K562 (cell line): ENCODE data around the gene TKTL2. TPM values are rescaled to one million over a fixed set of nuclear protein-coding genes. Genes with fewer than 3 reads are reported as not detected.

Source experiments
- CAMTA2 ChIP-seq: fragments of 250-450 bp; sonication (Bioruptor Pico); conservative IDR thresholded peaks from 2 replicates; pipeline ENCODE4 v1.5.1; 2022
- EHMT2 ChIP-seq: fragments of 450-650 bp; IDR thresholded peaks from 2 replicates; pipeline ENCODE4 v1.6.1; 2018; ENCODE audit warnings: antibody characterized with exemption
- ELK1 ChIP-seq: sonication (generic); formaldehyde crosslinking; IDR thresholded peaks from 2 replicates; pipeline ENCODE4 v1.8.1; 2022; ENCODE audit warnings: missing genetic modification reagents
- ETS1 ChIP-seq: conservative IDR thresholded peaks from 2 replicates; pipeline ENCODE4 v1.6.1; 2011; ENCODE audit warnings: low read depth, mild to moderate bottlenecking, low read length; ENCODE audit not compliant: control insufficient read depth
- FOXP4 ChIP-seq: sonication (generic); formaldehyde crosslinking; IDR thresholded peaks from 2 replicates; pipeline ENCODE4 v1.8.0; 2022; ENCODE audit warnings: mild to moderate bottlenecking, missing genetic modification reagents, borderline replicate concordance
- HNRNPH1 ChIP-seq: fragments of 200-400 bp; formaldehyde crosslinking; optimal IDR thresholded peaks from 2 replicates; pipeline ENCODE3; 2017; ENCODE audit warnings: low read depth, mild to moderate bottlenecking, low read length, moderate library complexity
- HNRNPUL1 ChIP-seq: fragments of 200-400 bp; formaldehyde crosslinking; IDR thresholded peaks from 2 replicates; pipeline ENCODE4 v1.6.1; 2017; ENCODE audit warnings: low read length
- KLF10 ChIP-seq: fragments of 250-450 bp; sonication (Bioruptor Pico); IDR thresholded peaks from 2 replicates; pipeline ENCODE4 v1.6.1; 2021; ENCODE audit warnings: matching md5 sums
- MAFK ChIP-seq: IDR thresholded peaks from 2 replicates; pipeline ENCODE4 v1.6.1; 2011; ENCODE audit warnings: low read length, improper control_type of control experiment
- MECOM ChIP-seq: fragments of 250-450 bp; sonication (Bioruptor Pico); IDR thresholded peaks from 2 replicates; pipeline ENCODE4 v1.8.0; 2022; ENCODE audit warnings: inconsistent platforms
- MLX ChIP-seq, 2 experiments: fragments of 450-650 bp in 1 of 2; sonication (generic) in 1 of 2; formaldehyde crosslinking; conservative IDR thresholded peaks; 2 replicates each; pipeline versions ENCODE4 v1.4.0 to v1.8.1; 2020 to 2022; ENCODE audit warnings: mild to moderate bottlenecking in 1 of 2, missing genetic modification reagents in 1 of 2
- MNT ChIP-seq, 2 experiments: fragments of 450-650 bp; conservative IDR thresholded peaks; 2 replicates each; pipeline ENCODE4 v1.6.1; 2017; ENCODE audit warnings: mild to moderate bottlenecking in 2 of 2, moderate library complexity in 2 of 2
- MTA3 ChIP-seq: fragments of 450-650 bp; formaldehyde crosslinking; IDR thresholded peaks from 2 replicates; pipeline ENCODE4 v1.6.1; 2017; ENCODE audit warnings: mild to moderate bottlenecking, borderline replicate concordance
- RBBP5 ChIP-seq: fragments of 200-600 bp; sonication (generic); IDR thresholded peaks from 2 replicates; pipeline ENCODE4 v1.6.1; 2012; ENCODE audit warnings: borderline replicate concordance, mild to moderate bottlenecking, low read length, control low read depth, inconsistent platforms; ENCODE audit not compliant: insufficient read depth, poor library complexity, severe bottlenecking
- SPI1 ChIP-seq: IDR thresholded peaks from 2 replicates; pipeline ENCODE4 v1.6.1; 2011; ENCODE audit warnings: low read depth, low read length, control low read depth, borderline replicate concordance
- TEAD1 ChIP-seq, 2 experiments: fragments of 450-650 bp in 1 of 2; sonication (generic) in 1 of 2; formaldehyde crosslinking; IDR thresholded peaks; 2 replicates each; pipeline versions ENCODE4 v1.4.0 to v1.8.0; 2020 to 2022; ENCODE audit warnings: mild to moderate bottlenecking in 2 of 2, missing genetic modification reagents in 1 of 2
- ZBTB7A ChIP-seq: IDR thresholded peaks from 2 replicates; pipeline ENCODE4 v1.6.1; 2011; ENCODE audit warnings: low read depth, mild to moderate bottlenecking, low read length, moderate library complexity, borderline replicate concordance; ENCODE audit not compliant: control insufficient read depth
- ZNF143 ChIP-seq: sonication (generic); formaldehyde crosslinking; IDR thresholded peaks from 2 replicates; pipeline ENCODE4 v1.9.0; 2022; ENCODE audit warnings: mild to moderate bottlenecking, missing genetic modification reagents
- ZNF384 ChIP-seq: IDR thresholded peaks from 2 replicates; pipeline ENCODE4 v1.6.1; 2012; ENCODE audit warnings: low read depth, low read length, improper control_type of control experiment
- ZNF431 ChIP-seq: sonication (generic); formaldehyde crosslinking; IDR thresholded peaks from 2 replicates; pipeline ENCODE4 v1.8.0; 2022; ENCODE audit warnings: mild to moderate bottlenecking, missing genetic modification reagents
- ZNF785 ChIP-seq: fragments of 250-450 bp; sonication (Bioruptor Pico); IDR thresholded peaks from 2 replicates; pipeline ENCODE4 v1.4.0; 2020; ENCODE audit warnings: mild to moderate bottlenecking
- polyA plus RNA-seq, 8 experiments: library from polyadenylated mRNA; depleted of rRNA in 4 of 8; stranded (reverse) in 5 of 8; unstranded in 3 of 8; fragments of >200 nt; fragmentation: Nextera tagmentation in 2 of 8; fragmentation: Illumina TruSeq in 1 of 8; extraction: Ambion mirVana in 2 of 8; extraction: Trizol in 1 of 8; gene quantifications; 2 replicates each; pipeline versions ENCODE4 v1.2.1 to v1.2.3, GENCODE V29; 2011 to 2014; ENCODE audit warnings: inconsistent platforms in 1 of 8, missing spikeins in 1 of 8
- total RNA-seq, 7 experiments: library from RNA; depleted of rRNA in 6 of 7; stranded (reverse); fragments of >200 nt in 6 of 7; fragmentation: Illumina TruSeq in 2 of 7; extraction: Trizol in 2 of 7; gene quantifications; 2 replicates each; pipeline versions ENCODE4 v1.2.1 to v1.2.3, GENCODE V29; 2011 to 2021; ENCODE audit warnings: low replicate concordance in 1 of 7

The TKTL2 gene
- total and polyA plus RNA-seq, 9 of the 15 experiments (the other 6 are each of a cell fraction or from before 2014, with no cell fraction given) = 0.03 to 0.31 (median 0.09) TPM; not detected in 1

- TF ChIP-seq ZNF785 (CRISPR knock-in tag) (no peak), CAMTA2 (CRISPR knock-in tag) (no peak), ZNF143 (no peak), ZBTB7A (peak; percentile 51; the same call in 1 of the 2 replicates), MECOM (CRISPR knock-in tag) (no peak), RBBP5 (peak; percentile 84), MTA3 (peak; percentile 81), FOXP4 (peak; percentile 86), MNT (conservative IDR thresholded peaks at IDR 0.05) (peak; percentile 95 to 97), SPI1 (no peak), HNRNPUL1 (no peak), HNRNPH1 (no peak), MLX (CRISPR knock-in tag; conservative IDR thresholded peaks at IDR 0.05) (no peak), ZNF384 (no peak), EHMT2 (no peak), KLF10 (CRISPR knock-in tag) (no peak), ZNF431 (0 out of 2 replicates have a peak, but pooled peaks have one; percentile 52), ELK1 (CRISPR knock-in tag) (no peak), ETS1 (peak; percentile 40; the same call in 1 of the 2 replicates), MAFK (peak; percentile 22; the same call in 1 of the 2 replicates), TEAD1 (CRISPR knock-in tag; IDR thresholded peaks at IDR 0.05) (no peak)
Measured at GRCh38 chr4:163494360-163495241, 21.0 kb upstream of the TKTL2 start, which contains the start of gene TMA16 (continued).
